Lower lobe of right lung (tissue), 2 donors: ENCODE data around the gene LIMCH1. TPM values are rescaled to one million over a fixed set of nuclear protein-coding genes. Genes with fewer than 3 reads are reported as not detected.
A peak's percentile ranks its signal among the peaks of the same experiment; 100 is the strongest.
"Not testable (repeated sequence)": the region's sequence is repeated elsewhere in the genome, so short reads cannot be mapped to it uniquely, and the experiment has no call there.

Source experiments
- ATAC-seq, 2 donors: fragments of 200-7000 bp; cut with Tn5 transposase; one replicate each; pipeline ENCODE4 v1.9.1; 2020 to 2022; ENCODE audit warnings: mild to moderate bottlenecking in 2 of 2, moderate library complexity in 2 of 2
- DNase-seq: peaks from one replicate; pipeline ENCODE4 v3.0.0-alpha.2; 2020
- H3K27ac ChIP-seq: fragments of 200-600 bp; one replicate; pipeline ENCODE4 v1.8.0; 2022
- H3K27me3 ChIP-seq: fragments of 200-600 bp; one replicate; pipeline ENCODE4 v1.8.0; 2022; ENCODE audit warnings: low read depth
- H3K36me3 ChIP-seq: fragments of 200-600 bp; one replicate; pipeline ENCODE4 v1.8.0; 2022; ENCODE audit warnings: mild to moderate bottlenecking
- H3K4me1 ChIP-seq: fragments of 200-600 bp; one replicate; pipeline ENCODE4 v1.8.0; 2022
- H3K4me3 ChIP-seq: fragments of 200-600 bp; one replicate; pipeline ENCODE4 v1.8.0; 2022; ENCODE audit warnings: mild to moderate bottlenecking
- H3K9me3 ChIP-seq: fragments of 200-600 bp; one replicate; pipeline ENCODE4 v1.8.0; 2022
- CTCF ChIP-seq: fragments of 200-600 bp; IDR thresholded peaks from one replicate; pipeline ENCODE4 v1.8.0; 2022; ENCODE audit warnings: antibody characterized with exemption, mild to moderate bottlenecking
- intact Hi-C: fragments of 100-400 bp; cut with DNase I; formaldehyde crosslinking; loops from one replicate; pipeline ENCODE4 v1.11.0; 2022
- total RNA-seq: library from RNA; stranded (reverse); fragmentation: NEBNext Ultra II Directional; extraction: Animal tissue kit (Norgen Biotek cat#: 25700); gene quantifications from one replicate; pipeline ENCODE4 v1.2.1, GENCODE V29; 2021
- donor health status: DM: no; HTN: yes; CAD: no; lungs with severe emphysema.

The LIMCH1 gene
- total RNA-seq, 1 donor from 2014 or later = 267 TPM

- DNase-seq = no peak
- TF ChIP-seq CTCF = no peak
- intact Hi-C loops = no loop called here
- Histone ChIP-seq H3K27ac (no peak overlapping the region), H3K4me1 (peaks cover 10% of the 10 kb centered on the region), H3K36me3 (peaks cover 7% of the 10 kb centered on the region), H3K4me3 (no peak overlapping the region), H3K9me3 (no peaks in the 10 kb centered on the region), H3K27me3 (no peaks in the 10 kb centered on the region)
- ATAC-seq = no peak
Observed at GRCh38 chr4:41638866-41639265, 100.9 kb downstream of the LIMCH1 start.

GRCh38 chr4:41639291-41639690, 101.3 kb downstream of the LIMCH1 start:
- Histone ChIP-seq H3K4me3 (no peak overlapping the region), H3K9me3 (no peaks in the 10 kb centered on the region), H3K27ac (no peak overlapping the region), H3K4me1 (peaks cover 14% of the 10 kb centered on the region), H3K27me3 (peaks cover 2% of the 10 kb centered on the region), H3K36me3 (peaks cover 5% of the 10 kb centered on the region)
- intact Hi-C loops = no loop called here
- TF ChIP-seq CTCF = no peak
- DNase-seq (no peak), ATAC-seq (no peak)

- ATAC-seq = no peak
- peaks cover 4% of the 10 kb centered on the region for H3K36me3 ChIP-seq
- peaks cover 7% of the 10 kb centered on the region for H3K27me3 ChIP-seq
- intact Hi-C loops = no loop called here
- H3K9me3 ChIP-seq = no peaks in the 10 kb centered on the region
- H3K4me3 ChIP-seq = no peak overlapping the region
- H3K4me1 ChIP-seq = peaks cover 18% of the 10 kb centered on the region
- TF ChIP-seq CTCF = no peak
- DNase-seq = no peak
- H3K27ac ChIP-seq = no peak overlapping the region
Observed at GRCh38 chr4:41640906-41641305, 102.9 kb downstream of the LIMCH1 start.

- ATAC-seq, H3K27ac ChIP-seq, H3K4me3 ChIP-seq, H3K27me3 ChIP-seq, intact Hi-C loops, H3K9me3 ChIP-seq, DNase-seq: not testable (repeated sequence)
- Histone ChIP-seq H3K36me3 (peaks cover 23% of the 10 kb centered on the region), H3K4me1 (peaks cover 18% of the 10 kb centered on the region)
Observed at GRCh38 chr4:41642746-41643145, 104.8 kb downstream of the LIMCH1 start.

DNA sequence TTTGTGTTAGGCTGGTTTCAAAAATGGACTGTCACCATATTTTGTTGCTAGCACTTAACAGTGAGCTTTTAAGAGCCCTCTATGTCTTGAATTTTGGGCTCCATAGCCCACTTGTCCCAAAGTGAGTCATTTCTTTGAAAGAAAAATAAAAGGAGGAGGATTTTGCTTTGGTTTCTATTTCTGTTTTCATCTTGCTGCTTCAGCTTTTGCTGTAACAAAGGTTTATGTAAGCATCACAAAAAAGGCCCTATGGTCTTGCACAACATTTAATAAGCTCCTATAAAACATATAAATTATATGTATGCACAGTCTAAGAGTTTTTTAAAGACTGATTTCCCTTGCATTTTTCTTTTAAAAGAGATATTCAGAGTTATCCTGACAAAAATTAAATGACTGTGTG, 105.4 kb downstream of the LIMCH1 start:
- peak in 1 of 2 donors; percentile 34 for ATAC-seq
- Histone ChIP-seq H3K4me3 (no peak overlapping the region), H3K27ac (no peak overlapping the region), H3K27me3 (peaks cover 7% of the 10 kb centered on the region), H3K4me1 (peaks cover 18% of the 10 kb centered on the region), H3K9me3 (no peaks in the 10 kb centered on the region), H3K36me3 (peaks cover 25% of the 10 kb centered on the region)
- intact Hi-C loops = no loop called here
- no peak for DNase-seq
- no peak for TF ChIP-seq CTCF

- TF ChIP-seq CTCF = peak; percentile 90
- DNase-seq = peak; percentile 78
- intact Hi-C loops = no loop called here
- H3K4me3 ChIP-seq = no peak overlapping the region
- peaks cover 18% of the 10 kb centered on the region for H3K4me1 ChIP-seq
- H3K36me3 ChIP-seq = peaks cover 26% of the 10 kb centered on the region
- peaks cover 7% of the 10 kb centered on the region for H3K27me3 ChIP-seq
- no peaks in the 10 kb centered on the region for H3K9me3 ChIP-seq
- peak overlapping the region; percentile 42 for H3K27ac ChIP-seq
- ATAC-seq = peak; percentile 90 to 91
Observed at GRCh38 chr4:41644288-41644914, 106.4 kb downstream of the LIMCH1 start.
